HepG2 (cell line): ENCODE measurements around the gene CNPPD1. TPM values are rescaled to one million over a fixed set of nuclear protein-coding genes. Genes with fewer than 3 reads are reported as not detected.

Source experiments
- CREM ChIP-seq, 2 experiments: sonication (generic) in 1 of 2; formaldehyde crosslinking in 1 of 2; IDR thresholded peaks; 2 replicates each; pipeline versions ENCODE4 v1.4.0 to v1.6.1; 2016 to 2020; ENCODE audit warnings: antibody characterized with exemption in 1 of 2, mild to moderate bottlenecking in 1 of 2, missing genetic modification reagents in 1 of 2
- ELF1 ChIP-seq: sonication (generic); formaldehyde crosslinking; IDR thresholded peaks from 2 replicates; pipeline ENCODE4 v1.4.0; 2020; ENCODE audit warnings: missing genetic modification reagents
- KMT2A ChIP-seq: sonication (generic); formaldehyde crosslinking; IDR thresholded peaks from 2 replicates; pipeline ENCODE4 v1.4.0; 2020; ENCODE audit warnings: missing genetic modification reagents
- MATR3 ChIP-seq: sonication (generic); formaldehyde crosslinking; IDR thresholded peaks from 2 replicates; pipeline ENCODE4 v1.4.0; 2020; ENCODE audit warnings: missing genetic modification reagents
- RAD21 ChIP-seq: fragments of 450-650 bp; formaldehyde crosslinking; IDR thresholded peaks from 2 replicates; pipeline ENCODE4 v1.5.0; 2020; ENCODE audit warnings: mild to moderate bottlenecking
- TCF12 ChIP-seq, 2 experiments: fragments of 450-650 bp in 1 of 2; sonication (generic) in 1 of 2; formaldehyde crosslinking in 1 of 2; IDR thresholded peaks; 2 replicates each; pipeline versions ENCODE4 v1.6.1 to v1.8.0; 2017 to 2022; ENCODE audit warnings: antibody characterized with exemption in 1 of 2, mild to moderate bottlenecking in 1 of 2, missing genetic modification reagents in 1 of 2, moderate library complexity in 1 of 2
- ZNF737 ChIP-seq: sonication (generic); formaldehyde crosslinking; IDR thresholded peaks from 2 replicates; pipeline ENCODE4 v1.5.0; 2020; ENCODE audit warnings: missing genetic modification reagents, mild to moderate bottlenecking, borderline replicate concordance
- ZSCAN25 ChIP-seq: sonication (generic); formaldehyde crosslinking; IDR thresholded peaks from 2 replicates; pipeline ENCODE4 v1.8.0; 2022; ENCODE audit warnings: mild to moderate bottlenecking, missing genetic modification reagents
- polyA plus RNA-seq, 8 experiments: library from polyadenylated mRNA; depleted of rRNA in 3 of 8; stranded (reverse) in 7 of 8; unstranded in 1 of 8; fragments of >200 nt; fragmentation: Illumina TruSeq in 4 of 8; extraction: Trizol in 4 of 8; gene quantifications; 2 replicates each; pipeline versions ENCODE4 v1.2.1 to v1.2.3, GENCODE V29; 2011 to 2016; ENCODE audit warnings: low read depth in 4 of 8, missing spikeins in 1 of 8, mixed read lengths in 1 of 8; ENCODE audit not compliant: insufficient read depth in 1 of 8
- total RNA-seq, 5 experiments: library from RNA; depleted of rRNA; stranded (reverse); fragments of >200 nt; fragmentation: Illumina TruSeq; extraction: Trizol; gene quantifications; 2 replicates each; pipeline ENCODE4 v1.2.3, GENCODE V29; 2016; ENCODE audit warnings: low read depth in 1 of 5
- TF ChIP-seq, protein P1 (sequence below): sonication (generic); formaldehyde crosslinking; IDR thresholded peaks from 2 replicates; pipeline ENCODE4 v1.4.0; 2020; ENCODE audit warnings: missing genetic modification reagents
- TF ChIP-seq, protein P2 (sequence below): sonication (generic); formaldehyde crosslinking; IDR thresholded peaks from 2 replicates; pipeline ENCODE4 v1.4.0; 2020; ENCODE audit warnings: missing genetic modification reagents, borderline replicate concordance
- TF ChIP-seq, protein P3 (sequence below): sonication (generic); formaldehyde crosslinking; IDR thresholded peaks from 2 replicates; pipeline ENCODE4 v1.9.0; 2022; ENCODE audit warnings: low read depth, missing genetic modification reagents
- TF ChIP-seq, protein P4 (sequence below): sonication (generic); formaldehyde crosslinking; IDR thresholded peaks from 2 replicates; pipeline ENCODE4 v1.8.0; 2022; ENCODE audit warnings: mild to moderate bottlenecking, missing genetic modification reagents; ENCODE audit not compliant: insufficient replicate concordance
- TF ChIP-seq, protein P5 (sequence below): sonication (generic); formaldehyde crosslinking; IDR thresholded peaks from 2 replicates; pipeline ENCODE4 v1.4.0; 2020; ENCODE audit warnings: missing genetic modification reagents, borderline replicate concordance
- TF ChIP-seq, protein P6 (sequence below): sonication (generic); formaldehyde crosslinking; IDR thresholded peaks from 2 replicates; pipeline ENCODE4 v1.5.0; 2020; ENCODE audit warnings: missing genetic modification reagents

Gene CNPPD1
- total and polyA plus RNA-seq, 2 of the 13 experiments (the other 11 are each of a cell fraction or from before 2014, with no cell fraction given), result 35.5 to 49.4 TPM

DNA sequence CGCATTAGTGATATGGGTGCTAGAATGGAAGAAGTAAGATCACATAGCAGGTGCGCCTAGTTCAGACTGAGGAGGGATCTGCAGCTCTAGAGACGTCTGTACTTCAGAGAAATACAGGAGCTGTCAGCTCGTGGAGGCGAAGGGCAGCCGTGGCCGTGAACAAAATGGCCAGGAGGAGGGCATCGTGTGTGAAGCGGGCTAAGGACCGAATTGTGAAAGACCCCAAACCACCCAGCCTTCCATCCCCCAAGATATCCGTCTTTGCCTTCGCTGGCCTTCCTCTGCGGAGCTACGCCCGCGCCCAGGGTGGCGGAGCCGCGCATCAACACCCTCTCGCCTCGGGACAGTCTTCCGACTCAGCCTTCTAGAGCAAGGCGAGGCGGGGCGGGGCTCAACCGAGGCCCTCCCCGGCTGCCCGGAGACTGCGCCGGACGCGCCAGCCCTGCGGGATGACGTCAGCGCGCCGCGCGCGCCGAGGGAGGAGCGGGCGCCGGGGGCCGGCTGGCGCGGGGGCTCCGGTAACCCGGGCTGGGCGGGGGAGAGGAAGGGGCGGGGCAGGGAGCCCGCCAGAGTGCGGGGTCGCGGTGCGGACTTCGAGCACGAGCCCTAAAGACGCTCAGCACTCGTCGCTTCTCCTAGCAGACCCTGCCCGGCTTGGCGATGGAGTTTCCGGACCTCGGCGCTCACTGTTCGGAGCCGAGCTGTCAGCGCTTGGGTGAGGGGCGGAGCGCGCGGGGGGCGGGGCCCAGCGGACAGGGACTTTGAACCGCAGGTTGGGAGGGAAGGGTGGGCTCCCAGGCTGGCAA lies 29.8 kb upstream of the CNPPD1 start, which contains the start of gene ZFAND2B (continued):
- TF ChIP-seq, protein P1, sequence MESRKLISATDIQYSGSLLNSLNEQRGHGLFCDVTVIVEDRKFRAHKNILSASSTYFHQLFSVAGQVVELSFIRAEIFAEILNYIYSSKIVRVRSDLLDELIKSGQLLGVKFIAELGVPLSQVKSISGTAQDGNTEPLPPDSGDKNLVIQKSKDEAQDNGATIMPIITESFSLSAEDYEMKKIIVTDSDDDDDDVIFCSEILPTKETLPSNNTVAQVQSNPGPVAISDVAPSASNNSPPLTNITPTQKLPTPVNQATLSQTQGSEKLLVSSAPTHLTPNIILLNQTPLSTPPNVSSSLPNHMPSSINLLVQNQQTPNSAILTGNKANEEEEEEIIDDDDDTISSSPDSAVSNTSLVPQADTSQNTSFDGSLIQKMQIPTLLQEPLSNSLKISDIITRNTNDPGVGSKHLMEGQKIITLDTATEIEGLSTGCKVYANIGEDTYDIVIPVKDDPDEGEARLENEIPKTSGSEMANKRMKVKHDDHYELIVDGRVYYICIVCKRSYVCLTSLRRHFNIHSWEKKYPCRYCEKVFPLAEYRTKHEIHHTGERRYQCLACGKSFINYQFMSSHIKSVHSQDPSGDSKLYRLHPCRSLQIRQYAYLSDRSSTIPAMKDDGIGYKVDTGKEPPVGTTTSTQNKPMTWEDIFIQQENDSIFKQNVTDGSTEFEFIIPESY (CRISPR knock-in tag), result no peak; the same call in 1 of the 2 replicates
- TF ChIP-seq TCF12 (IDR thresholded peaks at IDR 0.05) (no peak), TCF12 (CRISPR knock-in tag; IDR thresholded peaks at IDR 0.05) (peak; percentile 82; the same call in 1 of the 2 replicates), KMT2A (CRISPR knock-in tag) (peak; percentile 66), MATR3 (CRISPR knock-in tag) (no peak), RAD21 (CRISPR knock-in tag) (no peak; the same call in none of the 2 replicates), ELF1 (CRISPR knock-in tag) (no peak; the same call in none of the 2 replicates), CREM (IDR thresholded peaks at IDR 0.05) (no peak; the same call in none of the 2 replicates), CREM (CRISPR knock-in tag; IDR thresholded peaks at IDR 0.05) (no peak), ZNF737 (CRISPR knock-in tag) (no peak), ZSCAN25 (CRISPR knock-in tag) (peak; percentile 28; the same call in 1 of the 2 replicates)
- TF ChIP-seq, protein P2, sequence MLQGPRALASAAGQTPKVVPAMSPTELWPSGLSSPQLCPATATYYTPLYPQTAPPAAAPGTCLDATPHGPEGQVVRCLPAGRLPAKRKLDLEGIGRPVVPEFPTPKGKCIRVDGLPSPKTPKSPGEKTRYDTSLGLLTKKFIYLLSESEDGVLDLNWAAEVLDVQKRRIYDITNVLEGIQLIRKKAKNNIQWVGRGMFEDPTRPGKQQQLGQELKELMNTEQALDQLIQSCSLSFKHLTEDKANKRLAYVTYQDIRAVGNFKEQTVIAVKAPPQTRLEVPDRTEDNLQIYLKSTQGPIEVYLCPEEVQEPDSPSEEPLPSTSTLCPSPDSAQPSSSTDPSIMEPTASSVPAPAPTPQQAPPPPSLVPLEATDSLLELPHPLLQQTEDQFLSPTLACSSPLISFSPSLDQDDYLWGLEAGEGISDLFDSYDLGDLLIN, result 0 out of 2 replicates have a peak, but pooled peaks have one; percentile 70
- TF ChIP-seq, protein P3, sequence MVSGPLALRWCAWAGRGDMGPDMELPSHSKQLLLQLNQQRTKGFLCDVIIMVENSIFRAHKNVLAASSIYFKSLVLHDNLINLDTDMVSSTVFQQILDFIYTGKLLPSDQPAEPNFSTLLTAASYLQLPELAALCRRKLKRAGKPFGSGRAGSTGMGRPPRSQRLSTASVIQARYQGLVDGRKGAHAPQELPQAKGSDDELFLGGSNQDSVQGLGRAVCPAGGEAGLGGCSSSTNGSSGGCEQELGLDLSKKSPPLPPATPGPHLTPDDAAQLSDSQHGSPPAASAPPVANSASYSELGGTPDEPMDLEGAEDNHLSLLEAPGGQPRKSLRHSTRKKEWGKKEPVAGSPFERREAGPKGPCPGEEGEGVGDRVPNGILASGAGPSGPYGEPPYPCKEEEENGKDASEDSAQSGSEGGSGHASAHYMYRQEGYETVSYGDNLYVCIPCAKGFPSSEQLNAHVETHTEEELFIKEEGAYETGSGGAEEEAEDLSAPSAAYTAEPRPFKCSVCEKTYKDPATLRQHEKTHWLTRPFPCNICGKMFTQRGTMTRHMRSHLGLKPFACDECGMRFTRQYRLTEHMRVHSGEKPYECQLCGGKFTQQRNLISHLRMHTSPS (CRISPR knock-in tag), result no peak
- TF ChIP-seq, protein P4, sequence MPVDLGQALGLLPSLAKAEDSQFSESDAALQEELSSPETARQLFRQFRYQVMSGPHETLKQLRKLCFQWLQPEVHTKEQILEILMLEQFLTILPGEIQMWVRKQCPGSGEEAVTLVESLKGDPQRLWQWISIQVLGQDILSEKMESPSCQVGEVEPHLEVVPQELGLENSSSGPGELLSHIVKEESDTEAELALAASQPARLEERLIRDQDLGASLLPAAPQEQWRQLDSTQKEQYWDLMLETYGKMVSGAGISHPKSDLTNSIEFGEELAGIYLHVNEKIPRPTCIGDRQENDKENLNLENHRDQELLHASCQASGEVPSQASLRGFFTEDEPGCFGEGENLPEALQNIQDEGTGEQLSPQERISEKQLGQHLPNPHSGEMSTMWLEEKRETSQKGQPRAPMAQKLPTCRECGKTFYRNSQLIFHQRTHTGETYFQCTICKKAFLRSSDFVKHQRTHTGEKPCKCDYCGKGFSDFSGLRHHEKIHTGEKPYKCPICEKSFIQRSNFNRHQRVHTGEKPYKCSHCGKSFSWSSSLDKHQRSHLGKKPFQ (CRISPR knock-in tag), result peak; percentile 73
- TF ChIP-seq, protein P5, sequence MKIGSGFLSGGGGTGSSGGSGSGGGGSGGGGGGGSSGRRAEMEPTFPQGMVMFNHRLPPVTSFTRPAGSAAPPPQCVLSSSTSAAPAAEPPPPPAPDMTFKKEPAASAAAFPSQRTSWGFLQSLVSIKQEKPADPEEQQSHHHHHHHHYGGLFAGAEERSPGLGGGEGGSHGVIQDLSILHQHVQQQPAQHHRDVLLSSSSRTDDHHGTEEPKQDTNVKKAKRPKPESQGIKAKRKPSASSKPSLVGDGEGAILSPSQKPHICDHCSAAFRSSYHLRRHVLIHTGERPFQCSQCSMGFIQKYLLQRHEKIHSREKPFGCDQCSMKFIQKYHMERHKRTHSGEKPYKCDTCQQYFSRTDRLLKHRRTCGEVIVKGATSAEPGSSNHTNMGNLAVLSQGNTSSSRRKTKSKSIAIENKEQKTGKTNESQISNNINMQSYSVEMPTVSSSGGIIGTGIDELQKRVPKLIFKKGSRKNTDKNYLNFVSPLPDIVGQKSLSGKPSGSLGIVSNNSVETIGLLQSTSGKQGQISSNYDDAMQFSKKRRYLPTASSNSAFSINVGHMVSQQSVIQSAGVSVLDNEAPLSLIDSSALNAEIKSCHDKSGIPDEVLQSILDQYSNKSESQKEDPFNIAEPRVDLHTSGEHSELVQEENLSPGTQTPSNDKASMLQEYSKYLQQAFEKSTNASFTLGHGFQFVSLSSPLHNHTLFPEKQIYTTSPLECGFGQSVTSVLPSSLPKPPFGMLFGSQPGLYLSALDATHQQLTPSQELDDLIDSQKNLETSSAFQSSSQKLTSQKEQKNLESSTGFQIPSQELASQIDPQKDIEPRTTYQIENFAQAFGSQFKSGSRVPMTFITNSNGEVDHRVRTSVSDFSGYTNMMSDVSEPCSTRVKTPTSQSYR (CRISPR knock-in tag), result 0 out of 2 replicates have a peak, but pooled peaks have one; percentile 42
- TF ChIP-seq, protein P6, sequence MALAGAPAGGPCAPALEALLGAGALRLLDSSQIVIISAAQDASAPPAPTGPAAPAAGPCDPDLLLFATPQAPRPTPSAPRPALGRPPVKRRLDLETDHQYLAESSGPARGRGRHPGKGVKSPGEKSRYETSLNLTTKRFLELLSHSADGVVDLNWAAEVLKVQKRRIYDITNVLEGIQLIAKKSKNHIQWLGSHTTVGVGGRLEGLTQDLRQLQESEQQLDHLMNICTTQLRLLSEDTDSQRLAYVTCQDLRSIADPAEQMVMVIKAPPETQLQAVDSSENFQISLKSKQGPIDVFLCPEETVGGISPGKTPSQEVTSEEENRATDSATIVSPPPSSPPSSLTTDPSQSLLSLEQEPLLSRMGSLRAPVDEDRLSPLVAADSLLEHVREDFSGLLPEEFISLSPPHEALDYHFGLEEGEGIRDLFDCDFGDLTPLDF (CRISPR knock-in tag), result no peak
